ENCODE results near the gene UBAC1. TPM values are rescaled to one million over a fixed set of nuclear protein-coding genes. Genes with fewer than 3 reads are reported as not detected.

Gene UBAC1
- total RNA-seq, 1 experiment from 2014 or later: 55.4 TPM

DNA sequence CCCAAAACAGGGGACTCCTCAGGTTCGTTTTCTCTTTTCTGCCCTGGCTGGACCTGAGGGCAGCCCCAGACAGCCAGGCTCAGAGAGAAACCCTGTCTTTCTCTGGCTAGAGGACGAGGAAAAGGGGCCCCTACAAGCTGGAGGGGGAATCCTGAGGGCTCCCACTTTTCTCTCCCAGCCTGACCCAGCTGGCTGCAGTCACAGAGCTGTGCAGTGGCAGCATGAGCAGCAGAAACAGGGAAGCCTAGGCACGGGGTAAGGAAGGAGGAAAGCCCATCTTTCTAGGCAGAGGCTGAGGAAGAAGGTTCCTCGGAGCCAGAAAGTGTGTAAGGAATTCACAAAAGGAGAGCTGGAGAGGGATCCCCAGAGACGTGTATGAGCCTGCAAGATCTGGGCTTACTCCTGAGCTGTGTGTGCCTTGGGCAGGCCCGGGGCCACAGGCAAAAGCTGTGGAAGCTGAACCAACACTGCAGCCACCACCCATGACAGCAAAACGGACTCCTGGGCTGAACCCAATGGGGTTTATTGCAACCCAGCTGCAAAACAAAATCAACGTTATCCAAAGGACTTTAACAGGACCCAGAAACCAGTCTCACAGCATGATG, 70.0 kb downstream of the UBAC1 start:
- Mint-ChIP-seq H3K27me3 (ENCODE audit: insufficient read depth, unreplicated experiment) (no peaks in the 10 kb centered on the region), H3K36me3 (ENCODE audit: insufficient read depth, unreplicated experiment) (peaks cover 10% of the 10 kb centered on the region), H3K4me1 (ENCODE audit: low read depth, unreplicated experiment) (peaks cover 25% of the 10 kb centered on the region), H3K9me3 (ENCODE audit: unreplicated experiment) (peaks cover 10% of the 10 kb centered on the region), H3K4me3 (ENCODE audit: unreplicated experiment) (no peak overlapping the region), H3K27ac (ENCODE audit: unreplicated experiment) (no peak overlapping the region)
- ChIA-PET CTCF (no interaction called here), POLR2A (no interaction called here)
- no peak for DNase-seq
- no peaks in the 10 kb centered on the region for H3K27me3 ChIP-seq (replicated peaks; ENCODE audit: control insufficient read depth, insufficient read depth, low read length)
- no TSS peak for BruUV-seq (replicated peaks)
- H3K4me1 ChIP-seq: no peaks in the 10 kb centered on the region
- TF ChIP-seq, protein P1, sequence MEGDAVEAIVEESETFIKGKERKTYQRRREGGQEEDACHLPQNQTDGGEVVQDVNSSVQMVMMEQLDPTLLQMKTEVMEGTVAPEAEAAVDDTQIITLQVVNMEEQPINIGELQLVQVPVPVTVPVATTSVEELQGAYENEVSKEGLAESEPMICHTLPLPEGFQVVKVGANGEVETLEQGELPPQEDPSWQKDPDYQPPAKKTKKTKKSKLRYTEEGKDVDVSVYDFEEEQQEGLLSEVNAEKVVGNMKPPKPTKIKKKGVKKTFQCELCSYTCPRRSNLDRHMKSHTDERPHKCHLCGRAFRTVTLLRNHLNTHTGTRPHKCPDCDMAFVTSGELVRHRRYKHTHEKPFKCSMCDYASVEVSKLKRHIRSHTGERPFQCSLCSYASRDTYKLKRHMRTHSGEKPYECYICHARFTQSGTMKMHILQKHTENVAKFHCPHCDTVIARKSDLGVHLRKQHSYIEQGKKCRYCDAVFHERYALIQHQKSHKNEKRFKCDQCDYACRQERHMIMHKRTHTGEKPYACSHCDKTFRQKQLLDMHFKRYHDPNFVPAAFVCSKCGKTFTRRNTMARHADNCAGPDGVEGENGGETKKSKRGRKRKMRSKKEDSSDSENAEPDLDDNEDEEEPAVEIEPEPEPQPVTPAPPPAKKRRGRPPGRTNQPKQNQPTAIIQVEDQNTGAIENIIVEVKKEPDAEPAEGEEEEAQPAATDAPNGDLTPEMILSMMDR (IDR thresholded peaks at IDR 0.05; ENCODE audit: insufficient read depth in 1 of 2, low read depth in 1 of 2, low read length in 1 of 2, severe bottlenecking in 1 of 2, unreplicated experiment in 1 of 2): no peak
- no peak overlapping the region for H3K4me3 ChIP-seq (ENCODE audit: low read depth, low read length)
- no peaks in the 10 kb centered on the region for H3K36me3 ChIP-seq (ENCODE audit: control insufficient read depth, insufficient read depth, low read length)
- intact Hi-C loops (cut with micrococcal nuclease; ENCODE audit: unreplicated experiment): no loop called here
- H3K9me3 ChIP-seq: no peaks in the 10 kb centered on the region

DNA sequence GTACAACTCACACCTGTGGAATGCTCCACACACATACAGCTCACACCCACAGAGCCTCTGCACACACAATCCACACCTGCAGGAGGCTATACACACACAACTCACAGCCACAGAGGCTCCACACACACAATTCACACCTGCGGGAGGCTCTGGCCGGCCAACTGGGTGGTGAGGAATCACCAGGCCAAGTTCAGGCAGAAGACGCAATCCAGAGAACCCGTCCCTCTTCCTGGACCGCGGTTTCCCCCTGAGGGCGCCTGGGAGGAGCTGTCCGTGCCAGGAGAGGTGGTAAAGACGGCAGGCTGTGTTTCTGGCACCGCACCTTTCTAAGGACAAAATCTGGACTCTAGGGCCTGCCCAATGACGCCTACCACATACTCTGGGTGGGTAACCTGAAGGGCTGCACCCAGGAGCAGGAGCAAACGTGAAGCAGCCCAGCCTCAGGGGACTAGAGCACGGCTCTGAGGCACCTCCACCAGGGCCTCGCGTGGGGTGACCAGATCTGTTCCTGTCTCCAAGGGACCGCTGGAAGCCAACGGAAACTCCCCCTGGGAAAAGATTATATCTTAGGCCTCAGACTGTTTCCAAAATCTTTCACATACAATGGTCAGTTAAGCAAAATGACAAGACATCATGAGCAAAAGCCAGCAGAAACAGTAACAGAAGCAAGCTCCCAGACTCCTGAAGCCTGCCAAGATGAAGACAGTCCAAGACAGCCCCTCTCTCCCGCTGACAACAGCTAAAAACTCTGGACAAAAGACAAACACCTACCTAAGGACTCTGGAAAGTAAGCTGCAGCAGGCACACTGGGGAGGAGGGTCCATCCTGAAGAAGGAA, 70.8 kb downstream of the UBAC1 start:
- BruUV-seq (replicated peaks): no TSS peak
- Histone ChIP-seq H3K9me3 (no peaks in the 10 kb centered on the region), H3K4me1 (no peaks in the 10 kb centered on the region), H3K4me3 (ENCODE audit: low read depth, low read length) (no peak overlapping the region), H3K27me3 (replicated peaks; ENCODE audit: control insufficient read depth, insufficient read depth, low read length) (no peaks in the 10 kb centered on the region), H3K36me3 (ENCODE audit: control insufficient read depth, insufficient read depth, low read length) (no peaks in the 10 kb centered on the region)
- POLR2A ChIA-PET: interaction anchor here (0.6 kb wide), 1 partner anchor 17 kb away, joined by 4 read pairs; the partner anchor contains the start of gene CAMSAP1
- Mint-ChIP-seq H3K4me1 (ENCODE audit: low read depth, unreplicated experiment) (peaks cover 29% of the 10 kb centered on the region), H3K9me3 (ENCODE audit: unreplicated experiment) (peaks cover 4% of the 10 kb centered on the region), H3K36me3 (ENCODE audit: insufficient read depth, unreplicated experiment) (peaks cover 10% of the 10 kb centered on the region), H3K4me3 (ENCODE audit: unreplicated experiment) (no peak overlapping the region), H3K27ac (ENCODE audit: unreplicated experiment) (no peak overlapping the region), H3K27me3 (ENCODE audit: insufficient read depth, unreplicated experiment) (no peaks in the 10 kb centered on the region)
- TF ChIP-seq, protein P1 (IDR thresholded peaks at IDR 0.05; ENCODE audit: insufficient read depth in 1 of 2, low read depth in 1 of 2, low read length in 1 of 2, severe bottlenecking in 1 of 2, unreplicated experiment in 1 of 2): no peak
- no peak for DNase-seq
- intact Hi-C loops (cut with micrococcal nuclease; ENCODE audit: unreplicated experiment): no loop called here
- CTCF ChIA-PET: no interaction called here

DNA sequence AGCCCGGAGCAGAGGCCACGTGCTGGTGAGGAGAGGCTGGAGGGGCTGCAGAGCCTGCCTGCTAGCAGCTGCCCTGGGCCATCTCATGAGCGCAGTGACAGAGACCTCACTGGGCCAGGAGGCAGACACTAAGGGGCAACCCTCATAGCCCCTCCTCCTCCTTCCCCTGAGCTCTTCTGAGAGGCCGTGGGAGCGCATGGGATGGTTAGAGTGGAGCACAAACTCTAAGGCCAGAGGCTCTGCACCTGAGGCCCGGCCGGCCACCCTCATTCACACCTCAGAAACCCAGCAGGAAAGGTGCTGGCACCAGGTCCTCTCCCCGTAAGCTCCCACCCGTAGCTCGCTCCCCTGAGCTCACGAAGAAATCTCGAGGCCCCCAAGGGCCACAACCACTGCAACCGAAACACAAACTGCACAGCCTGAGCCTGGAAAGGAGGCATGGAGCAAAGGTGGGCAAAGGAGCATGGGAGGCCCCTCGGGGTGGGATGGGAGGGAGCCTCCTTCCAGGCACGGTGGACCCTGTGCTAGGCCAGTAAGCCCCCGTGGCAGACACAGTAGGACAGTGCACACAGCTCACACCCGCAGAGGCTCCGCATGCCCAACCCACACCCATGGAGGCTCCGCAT, 71.5 kb downstream of the UBAC1 start:
- Mint-ChIP-seq H3K27ac (ENCODE audit: unreplicated experiment) (no peak overlapping the region), H3K9me3 (ENCODE audit: unreplicated experiment) (no peaks in the 10 kb centered on the region), H3K27me3 (ENCODE audit: insufficient read depth, unreplicated experiment) (no peaks in the 10 kb centered on the region), H3K4me3 (ENCODE audit: unreplicated experiment) (no peak overlapping the region), H3K4me1 (ENCODE audit: low read depth, unreplicated experiment) (peaks cover 34% of the 10 kb centered on the region), H3K36me3 (ENCODE audit: insufficient read depth, unreplicated experiment) (peaks cover 10% of the 10 kb centered on the region)
- no peak for DNase-seq
- ChIA-PET POLR2A (interaction anchor here (0.6 kb wide), 1 partner anchor 18 kb away, joined by 4 read pairs; the partner anchor contains the start of gene CAMSAP1), CTCF (no interaction called here)
- TF ChIP-seq, protein P1 (IDR thresholded peaks at IDR 0.05; ENCODE audit: insufficient read depth in 1 of 2, low read depth in 1 of 2, low read length in 1 of 2, severe bottlenecking in 1 of 2, unreplicated experiment in 1 of 2): no peak
- H3K9me3 ChIP-seq: no peaks in the 10 kb centered on the region
- H3K4me1 ChIP-seq: no peaks in the 10 kb centered on the region
- H3K27me3 ChIP-seq (replicated peaks; ENCODE audit: control insufficient read depth, insufficient read depth, low read length): no peaks in the 10 kb centered on the region
- BruUV-seq (replicated peaks): no TSS peak
- H3K36me3 ChIP-seq (ENCODE audit: control insufficient read depth, insufficient read depth, low read length): no peaks in the 10 kb centered on the region
- intact Hi-C loops (cut with micrococcal nuclease; ENCODE audit: unreplicated experiment): no loop called here
- no peak overlapping the region for H3K4me3 ChIP-seq (ENCODE audit: low read depth, low read length)

Measured in Caco-2 (cell line).